ENCODE results near the gene BAD.
"Not testable (repeated sequence)": the region's sequence is repeated elsewhere in the genome, so short reads cannot be mapped to it uniquely, and the experiment has no call there.

The BAD gene

GRCh38 chr11:64284048-64284961 is at the start of gene BAD:
BAD (minus strand) TSS chr11:64284665; CDS start chr11:64284368, 297 bp downstream.
- peak; percentile 91 for DNase-seq

- no peak for DNase-seq
Measured at GRCh38 chr11:64333556-64333955, 49.1 kb upstream of the BAD start.

DNA sequence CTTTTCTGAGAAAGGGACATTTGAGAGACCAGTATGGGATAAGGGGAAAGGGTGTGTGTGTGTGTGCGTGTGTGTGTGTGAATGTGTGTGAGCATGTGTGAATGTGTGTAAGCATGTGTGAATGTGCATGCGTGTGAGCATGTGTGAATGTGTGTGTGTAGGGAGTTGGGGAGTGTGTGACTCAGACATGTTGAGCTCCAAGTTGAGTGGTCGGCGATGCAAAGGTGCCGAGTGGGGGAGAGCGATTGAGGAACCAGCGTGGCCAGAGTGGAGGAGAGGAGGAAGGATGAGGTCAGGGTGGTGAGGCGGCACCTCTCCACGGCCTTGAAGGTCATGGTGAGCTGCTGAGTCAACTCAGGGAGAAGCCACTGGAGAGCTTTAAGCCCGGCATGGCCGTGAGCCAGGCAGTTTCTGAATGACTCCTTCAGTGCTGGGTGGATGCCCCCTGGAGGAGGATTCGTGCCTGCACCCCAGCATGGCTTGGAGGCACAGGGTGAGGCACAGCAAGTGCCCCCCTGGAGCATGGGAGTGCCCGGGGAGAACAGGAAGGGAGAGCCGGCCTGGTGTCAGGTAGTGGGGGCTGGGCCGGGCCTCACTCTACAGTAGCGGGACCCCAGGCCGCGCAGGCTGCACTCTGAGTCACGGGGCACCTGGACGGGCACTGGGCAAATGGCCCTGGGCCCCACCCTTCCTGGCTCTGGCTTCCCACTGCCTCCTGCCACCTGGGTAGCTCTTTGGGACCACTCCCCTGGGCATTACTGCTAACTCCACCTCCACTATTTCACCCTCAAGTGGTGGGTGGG is 47.3 kb upstream of the BAD start:
- DNase-seq, result no peak

DNA sequence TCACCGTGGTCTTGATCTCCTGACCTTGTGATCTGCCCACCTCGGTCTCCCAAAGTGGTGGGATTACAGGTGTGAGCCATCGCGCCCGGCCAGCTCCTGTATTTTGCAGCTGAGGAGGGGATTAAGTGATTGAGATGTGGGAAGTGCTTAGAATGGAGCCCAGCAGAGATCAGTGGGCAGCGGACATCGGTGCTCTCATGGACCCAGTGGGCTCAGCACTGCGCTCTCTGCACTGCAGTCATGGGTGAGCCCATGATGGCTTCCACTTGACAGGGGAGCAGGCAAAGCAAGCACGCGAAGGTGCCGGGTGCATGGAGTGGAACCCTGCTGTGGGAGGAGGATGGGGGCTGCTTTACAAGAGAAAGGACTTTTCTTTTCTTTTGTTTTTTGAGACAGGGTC is 46.4 kb upstream of the BAD start:
- no peak for DNase-seq

GRCh38 chr11:64327993-64328392 is 43.5 kb upstream of the BAD start:
- no peak for DNase-seq

GRCh38 chr11:64327375-64327774 is 42.9 kb upstream of the BAD start:
- no peak for DNase-seq

- no peak for DNase-seq
Measured at GRCh38 chr11:64324692-64325469, 40.4 kb upstream of the BAD start.

DNA sequence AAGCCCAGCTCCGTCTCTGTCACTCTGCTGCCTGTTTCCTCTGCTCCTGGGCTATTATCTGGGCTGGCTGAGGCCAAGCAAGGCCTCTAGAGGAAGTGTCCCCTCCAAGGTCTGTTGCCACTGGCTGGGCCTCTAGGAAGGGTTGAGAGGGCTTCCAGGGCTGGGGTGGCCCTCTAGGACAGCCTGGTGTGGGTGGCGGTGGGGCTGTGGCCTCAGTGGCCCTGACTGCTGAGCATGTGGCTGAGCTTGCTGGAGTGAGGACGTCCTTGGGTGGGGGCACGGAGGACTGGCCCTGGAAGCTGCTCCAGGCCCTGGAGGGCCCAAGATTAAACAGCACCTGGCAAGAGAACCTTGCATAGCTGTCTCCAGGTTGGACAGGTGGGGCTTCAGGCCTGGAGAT is 39.5 kb upstream of the BAD start:
- not testable (repeated sequence) for DNase-seq

DNA sequence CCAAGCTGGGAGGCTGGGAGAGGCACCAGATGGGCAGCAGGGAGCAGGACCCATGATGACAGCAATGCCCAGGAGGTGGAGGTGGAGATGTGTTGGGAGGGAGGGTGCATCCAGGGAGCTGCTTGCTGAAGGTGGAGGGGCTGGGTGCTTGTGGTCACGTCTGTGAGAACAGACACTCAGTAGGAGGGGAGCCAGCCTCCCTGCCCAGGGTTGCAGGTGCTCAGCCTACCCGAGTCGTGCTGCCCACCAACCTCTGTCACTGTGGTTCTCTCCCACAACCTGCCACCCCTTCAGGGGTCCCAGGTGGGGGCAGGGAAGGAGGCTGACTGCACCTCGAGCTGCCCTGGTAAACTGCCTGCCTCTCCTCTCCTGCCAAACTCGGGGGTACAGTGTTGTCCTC is 38.9 kb upstream of the BAD start:
- no peak for DNase-seq

GRCh38 chr11:64322925-64323260 is 38.4 kb upstream of the BAD start:
- DNase-seq, result no peak

DNA sequence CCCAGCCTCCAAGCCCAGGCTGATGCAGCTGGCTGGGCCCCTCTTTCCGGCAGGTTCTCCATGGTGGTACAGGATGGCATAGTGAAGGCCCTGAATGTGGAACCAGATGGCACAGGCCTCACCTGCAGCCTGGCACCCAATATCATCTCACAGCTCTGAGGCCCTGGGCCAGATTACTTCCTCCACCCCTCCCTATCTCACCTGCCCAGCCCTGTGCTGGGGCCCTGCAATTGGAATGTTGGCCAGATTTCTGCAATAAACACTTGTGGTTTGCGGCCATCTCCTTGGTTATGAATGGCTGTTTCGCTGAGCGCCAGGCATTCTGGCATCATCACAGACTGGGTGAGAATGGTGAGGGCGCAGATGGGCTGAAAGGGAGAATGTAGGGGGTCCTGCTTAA is 37.1 kb upstream of the BAD start:
- no peak for DNase-seq

GRCh38 chr11:64321026-64321425 is 36.6 kb upstream of the BAD start:
- DNase-seq, result no peak

GRCh38 chr11:64320556-64320955 is 36.1 kb upstream of the BAD start:
- DNase-seq, result no peak

DNA sequence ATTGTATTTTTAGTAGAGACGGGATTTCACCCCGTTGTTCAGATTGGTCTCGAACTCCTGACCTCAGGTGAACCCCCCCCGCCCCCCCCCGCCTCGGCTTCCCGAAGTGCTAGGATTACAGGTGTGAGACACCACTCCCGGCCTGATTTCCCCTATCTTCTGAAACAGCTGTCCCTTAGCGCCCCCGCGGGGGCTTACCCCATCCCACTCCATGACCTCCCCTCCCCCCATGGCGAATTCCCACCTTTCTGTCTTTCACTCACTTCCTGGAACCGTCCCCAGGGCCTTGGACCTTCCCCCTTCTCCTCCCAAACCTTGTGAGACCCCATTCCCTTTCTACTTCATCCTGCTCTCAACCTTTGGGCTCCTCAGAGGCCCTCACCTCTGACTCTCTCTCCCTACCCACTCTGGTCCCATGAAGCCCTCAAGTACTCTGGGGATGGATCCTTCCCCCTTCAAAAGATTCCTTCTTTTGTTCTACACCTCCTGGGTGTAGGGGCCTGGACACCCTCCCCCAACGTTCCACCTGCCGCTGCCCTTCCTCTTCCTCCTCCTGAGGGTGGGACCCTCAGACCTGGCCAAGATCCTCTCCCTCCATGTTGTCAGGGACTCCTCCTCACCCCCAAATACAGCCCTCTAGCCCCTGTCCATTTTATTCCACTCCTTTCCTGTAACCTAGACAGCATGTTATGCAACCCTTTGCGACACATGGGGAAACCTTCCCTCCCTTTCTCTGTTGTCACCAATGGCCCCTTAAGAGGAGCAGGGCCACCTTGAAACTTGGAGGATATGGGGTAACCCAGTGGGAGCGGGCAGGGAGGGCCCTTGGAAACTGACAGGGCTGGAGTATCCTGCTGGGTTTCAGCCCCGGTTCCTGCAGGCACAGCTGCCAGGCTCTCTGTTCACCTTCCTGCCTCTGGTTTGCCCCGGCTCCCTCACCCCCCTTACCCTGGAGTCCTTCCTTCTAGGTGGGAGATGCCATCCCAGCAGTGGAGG is 34.6 kb upstream of the BAD start:
- no peak for DNase-seq

DNA sequence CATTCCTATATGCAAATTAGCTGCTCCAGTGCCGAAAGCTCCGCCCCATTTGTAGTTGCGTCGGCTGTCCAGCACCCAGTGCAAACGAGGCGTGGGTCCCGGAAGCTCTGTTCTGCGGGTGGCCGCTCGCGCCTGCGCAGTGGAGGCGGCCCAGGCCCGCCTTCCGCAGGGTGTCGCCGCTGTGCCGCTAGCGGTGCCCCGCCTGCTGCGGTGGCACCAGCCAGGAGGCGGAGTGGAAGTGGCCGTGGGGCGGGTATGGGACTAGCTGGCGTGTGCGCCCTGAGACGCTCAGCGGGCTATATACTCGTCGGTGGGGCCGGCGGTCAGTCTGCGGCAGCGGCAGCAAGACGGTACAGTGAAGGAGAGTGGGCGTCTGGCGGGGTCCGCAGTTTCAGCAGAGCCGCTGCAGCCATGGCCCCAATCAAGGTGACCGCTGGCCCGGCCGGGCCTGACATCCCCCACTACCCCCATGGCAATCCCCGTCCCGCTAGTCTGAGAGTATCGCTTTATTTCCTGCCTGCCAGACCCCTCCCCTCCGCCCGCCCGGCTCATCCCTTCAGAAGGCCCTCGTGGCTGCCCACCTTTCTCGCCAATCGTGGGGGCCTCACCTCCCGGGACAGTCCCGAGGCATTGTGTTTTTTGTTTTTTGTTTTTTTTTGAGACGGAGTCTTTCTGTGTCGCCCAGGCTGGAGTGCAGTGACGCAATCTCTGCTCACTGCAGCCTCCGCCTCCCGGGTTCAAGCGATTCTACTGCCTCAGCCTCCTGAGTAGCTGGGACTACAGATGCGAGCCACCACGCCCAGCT is 33.7 kb upstream of the BAD start, which contains the start of gene PRDX5:
Gene PRDX5 (plus strand): TSS at position 161 of the 805 bp plus-strand sequence. CDS start 95 bp downstream, at position 256.
- DNase-seq, result peak; percentile 92

DNA sequence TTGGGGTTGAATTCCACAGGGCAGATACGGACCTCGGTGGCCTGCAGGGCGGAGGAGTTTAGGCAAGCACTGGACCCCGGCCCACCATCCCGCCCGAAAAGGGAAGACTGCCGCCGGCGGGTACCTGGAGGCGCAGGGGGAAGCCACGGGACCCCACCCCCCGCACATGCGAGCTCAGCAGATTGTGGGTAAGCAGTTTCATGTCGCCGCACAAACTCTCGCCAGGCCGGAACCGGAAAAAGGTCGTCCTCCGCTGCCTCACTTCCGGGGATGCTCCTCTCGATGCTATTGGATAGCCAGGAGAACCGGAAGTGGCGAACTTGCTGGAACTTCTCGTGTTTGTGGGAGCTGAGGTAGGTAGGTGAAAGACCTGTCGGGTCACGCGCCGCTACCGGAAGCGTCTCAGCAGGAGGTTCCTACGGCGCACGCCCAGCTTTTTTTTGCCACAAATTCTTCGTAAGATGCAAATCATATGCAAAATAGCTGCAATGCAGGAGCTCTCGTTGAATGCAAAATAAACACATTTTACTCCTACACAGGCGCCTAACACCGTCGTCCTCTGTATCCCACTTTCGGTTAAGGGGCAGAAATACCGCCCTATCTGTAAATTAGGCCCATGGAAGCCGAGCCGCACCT is 33.0 kb upstream of the BAD start, which contains the start of gene TRMT112:
Gene TRMT112 (minus strand): TSS at position 235 of the 636 bp plus-strand sequence. CDS start 33 bp downstream, at position 202.
- DNase-seq, result peak; percentile 97

GRCh38 chr11:64316672-64317324 is 32.3 kb upstream of the BAD start:
- DNase-seq, result no peak

DNA sequence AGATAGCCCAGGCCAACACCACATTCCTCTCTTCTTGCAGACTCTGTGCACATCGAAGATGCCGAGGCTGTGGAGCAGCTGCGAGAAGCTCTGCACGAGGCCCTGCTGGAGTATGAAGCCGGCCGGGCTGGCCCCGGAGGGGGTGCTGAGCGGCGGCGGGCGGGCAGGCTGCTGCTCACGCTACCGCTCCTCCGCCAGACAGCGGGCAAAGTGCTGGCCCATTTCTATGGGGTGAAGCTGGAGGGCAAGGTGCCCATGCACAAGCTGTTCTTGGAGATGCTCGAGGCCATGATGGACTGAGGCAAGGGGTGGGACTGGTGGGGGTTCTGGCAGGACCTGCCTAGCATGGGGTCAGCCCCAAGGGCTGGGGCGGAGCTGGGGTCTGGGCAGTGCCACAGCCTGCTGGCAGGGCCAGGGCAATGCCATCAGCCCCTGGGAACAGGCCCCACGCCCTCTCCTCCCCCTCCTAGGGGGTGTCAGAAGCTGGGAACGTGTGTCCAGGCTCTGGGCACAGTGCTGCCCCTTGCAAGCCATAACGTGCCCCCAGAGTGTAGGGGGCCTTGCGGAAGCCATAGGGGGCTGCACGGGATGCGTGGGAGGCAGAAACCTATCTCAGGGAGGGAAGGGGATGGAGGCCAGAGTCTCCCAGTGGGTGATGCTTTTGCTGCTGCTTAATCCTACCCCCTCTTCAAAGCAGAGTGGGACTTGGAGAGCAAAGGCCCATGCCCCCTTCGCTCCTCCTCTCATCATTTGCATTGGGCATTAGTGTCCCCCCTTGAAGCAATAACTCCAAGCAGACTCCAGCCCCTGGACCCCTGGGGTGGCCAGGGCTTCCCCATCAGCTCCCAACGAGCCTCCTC is 31.4 kb upstream of the BAD start:
- not testable (repeated sequence) for DNase-seq
